ENCODE measurements around the gene VOPP1. TPM values are rescaled to one million over a fixed set of nuclear protein-coding genes. Genes with fewer than 3 reads are reported as not detected.

VOPP1 gene
- total and polyA plus RNA-seq, 2 donors (not counting 3 experiments of a cell fraction or from before 2014, with no cell fraction given), result 85.6 to 154 TPM

GRCh38 chr7:55573234-55573900 is 1.1 kb upstream of the VOPP1 start:
- H3K27ac ChIP-seq (ENCODE audit: insufficient read depth, low read depth, low read length), result peak overlapping the region; percentile 63
- H3K36me3 ChIP-seq (ENCODE audit: control insufficient read depth in 2 of 2, extremely low read depth in 1 of 2, insufficient read depth in 2 of 2, low read length in 2 of 2), result peaks cover 0 to 3% of the 10 kb centered on the region in 2 experiments
- H3K4me3 ChIP-seq (replicated peaks in 1 of 3; ENCODE audit: insufficient read depth in 1 of 3, low read depth in 1 of 3, low read length in 3 of 3), result peak overlapping the region in 1 of 3 experiments; percentile 50
- peak overlapping the region; percentile 97 for H2AFZ ChIP-seq (ENCODE audit: low read depth, low read length)
- H3K79me2 ChIP-seq (ENCODE audit: control insufficient read depth, insufficient read depth, low read length), result peaks cover 32% of the 10 kb centered on the region
- H3K9me1 ChIP-seq (replicated peaks; ENCODE audit: control insufficient read depth, extremely low read depth, insufficient read depth, low read length), result no peaks in the 10 kb centered on the region
- dilution Hi-C loops (cut with MboI; ENCODE audit: extremely low pct_ligation_motif_present, low sequenced_read_pairs) (no loop called here), intact Hi-C loops (cut with micrococcal nuclease) (loop anchor here (5.0 to 10.0 kb wide), 3 partner anchors 206 to 531 kb away; partner anchors contain the start of genes CHCHD2, LANCL2 and NIPSNAP2)
- POLR2A ChIA-PET, result no interaction called here
- H3K4me2 ChIP-seq (ENCODE audit: insufficient read depth, low read length), result peak overlapping the region; percentile 61
- H4K20me1 ChIP-seq (replicated peaks; ENCODE audit: control insufficient read depth, extremely low read depth, insufficient read depth, low read length), result peaks cover 2% of the 10 kb centered on the region
- CTCF ChIA-PET, result interaction anchor here (1.0 to 2.0 kb wide), 10 partner anchors 10 to 318 kb away, joined by 3 to 7 read pairs (median 4); no protein-coding TSS in a partner anchor
- FAIRE-seq (no peak), DNase-seq (ENCODE audit: low read depth, low spot score) (peak; percentile 53)
- H3K9ac ChIP-seq (replicated peaks; ENCODE audit: extremely low read depth, insufficient read depth, low read length), result peak overlapping the region; percentile 1
- no peaks in the 10 kb centered on the region for H3K9me3 ChIP-seq (replicated peaks; ENCODE audit: control insufficient read depth, insufficient read depth, low read length)
- BruUV-seq (replicated peaks), result no TSS peak
- no peaks in the 10 kb centered on the region for H3K27me3 ChIP-seq (ENCODE audit: control insufficient read depth in 2 of 2, insufficient read depth in 2 of 2, low read length in 2 of 2)
- peaks cover 53% of the 10 kb centered on the region for H3K4me1 ChIP-seq (ENCODE audit: control insufficient read depth, extremely low read depth, insufficient read depth, low read length)
- TF ChIP-seq CTCF (IDR thresholded peaks at IDR 0.05; ENCODE audit: extremely low read depth in 1 of 2, insufficient read depth in 1 of 2, low read depth in 1 of 2, low read length in 2 of 2) (no peak), FOS (IDR thresholded peaks at IDR 0.05; ENCODE audit: borderline replicate concordance, insufficient read depth, low read length) (no peak), MAX (IDR thresholded peaks at IDR 0.05; ENCODE audit: insufficient read depth, insufficient read length) (no peak)
